Activated CD8-positive, alpha-beta memory T cell treated with anti-CD3 and anti-CD28 coated beads, Interleukin-2, amount 50 U/mL, for 24 hours (primary cell): ENCODE data around the gene POLN.

Source experiments
- DNase-seq: peaks from one replicate; pipeline ENCODE4 v3.0.0-alpha.2; 2020; ENCODE audit errors: extremely low read depth

POLN gene

GRCh38 chr4:2059726-2060602 lies 182.0 kb downstream of the POLN start:
- DNase-seq: no peak

- no peak for DNase-seq
Observed at GRCh38 chr4:2059046-2059725, 182.7 kb downstream of the POLN start, which contains the start of gene NAT8L. Gene NAT8L (plus strand): TSS chr4:2059327. CDS start chr4:2059512, 185 bp downstream.

GRCh38 chr4:2058264-2059045 lies 183.5 kb downstream of the POLN start:
- DNase-seq: no peak

- no peak for DNase-seq
Observed at GRCh38 chr4:2057382-2058065, 184.4 kb downstream of the POLN start.

DNA sequence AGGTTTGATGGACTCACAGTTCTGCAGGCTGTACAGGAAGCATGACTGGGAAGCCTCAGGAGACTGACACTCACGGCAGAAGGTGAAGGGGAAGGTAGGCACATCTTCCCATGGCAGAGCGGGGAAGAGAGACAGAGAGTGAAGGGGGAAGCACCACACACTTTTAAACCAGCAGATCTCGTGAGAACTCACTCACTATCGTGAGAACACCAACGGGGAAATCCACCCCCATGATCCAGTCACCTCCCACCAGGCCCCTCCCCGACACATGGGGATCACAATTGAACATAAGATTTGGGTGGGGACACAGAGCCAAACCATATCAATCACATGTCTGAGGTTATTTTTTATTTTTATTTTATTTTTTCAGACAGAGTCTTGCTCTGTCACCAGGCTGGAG lies 187.7 kb downstream of the POLN start:
- DNase-seq: no peak

GRCh38 chr4:2051086-2051485 lies 190.8 kb downstream of the POLN start:
- no peak for DNase-seq

DNA sequence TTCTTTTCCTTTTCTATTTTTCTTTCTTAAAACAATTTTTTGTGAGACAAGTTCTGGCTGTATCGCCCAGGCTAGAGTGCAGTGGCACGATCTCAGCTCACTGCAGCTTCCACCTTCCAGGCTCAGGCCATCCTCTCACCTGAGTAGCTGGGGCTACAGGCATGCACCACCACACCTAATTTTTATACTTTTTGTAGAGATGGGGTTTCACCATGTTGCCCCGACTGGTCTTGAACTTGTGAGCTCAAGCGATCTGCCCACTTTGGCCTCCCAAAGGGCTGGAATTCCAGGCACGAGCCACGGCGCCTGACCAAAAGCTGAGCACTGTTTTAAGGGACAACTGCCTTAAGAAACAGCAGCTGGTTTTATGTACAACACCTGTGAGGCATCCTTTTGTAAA lies 192.1 kb downstream of the POLN start:
- DNase-seq: no peak

DNA sequence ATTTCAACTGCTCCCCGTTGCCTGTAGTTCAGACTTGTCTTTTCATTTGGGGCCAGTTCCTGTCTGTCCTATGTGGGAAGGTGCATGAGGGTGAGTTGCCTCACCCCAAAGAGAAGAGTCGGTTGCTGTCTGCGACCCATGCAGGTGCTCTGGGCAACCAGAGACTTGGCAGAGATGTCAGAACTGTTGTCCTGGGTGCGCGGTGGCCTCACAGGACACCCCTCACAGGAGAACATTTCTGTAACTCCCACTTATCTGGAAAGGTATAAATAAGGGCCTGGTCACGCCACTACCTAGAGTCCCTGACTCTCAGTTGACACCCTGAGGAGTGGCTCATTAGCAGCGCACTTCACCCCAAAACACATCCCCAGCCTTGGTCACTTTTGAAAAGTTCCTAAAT lies 192.5 kb downstream of the POLN start:
- DNase-seq: no peak

- DNase-seq: no peak
Observed at GRCh38 chr4:2048831-2049230, 193.1 kb downstream of the POLN start.

DNA sequence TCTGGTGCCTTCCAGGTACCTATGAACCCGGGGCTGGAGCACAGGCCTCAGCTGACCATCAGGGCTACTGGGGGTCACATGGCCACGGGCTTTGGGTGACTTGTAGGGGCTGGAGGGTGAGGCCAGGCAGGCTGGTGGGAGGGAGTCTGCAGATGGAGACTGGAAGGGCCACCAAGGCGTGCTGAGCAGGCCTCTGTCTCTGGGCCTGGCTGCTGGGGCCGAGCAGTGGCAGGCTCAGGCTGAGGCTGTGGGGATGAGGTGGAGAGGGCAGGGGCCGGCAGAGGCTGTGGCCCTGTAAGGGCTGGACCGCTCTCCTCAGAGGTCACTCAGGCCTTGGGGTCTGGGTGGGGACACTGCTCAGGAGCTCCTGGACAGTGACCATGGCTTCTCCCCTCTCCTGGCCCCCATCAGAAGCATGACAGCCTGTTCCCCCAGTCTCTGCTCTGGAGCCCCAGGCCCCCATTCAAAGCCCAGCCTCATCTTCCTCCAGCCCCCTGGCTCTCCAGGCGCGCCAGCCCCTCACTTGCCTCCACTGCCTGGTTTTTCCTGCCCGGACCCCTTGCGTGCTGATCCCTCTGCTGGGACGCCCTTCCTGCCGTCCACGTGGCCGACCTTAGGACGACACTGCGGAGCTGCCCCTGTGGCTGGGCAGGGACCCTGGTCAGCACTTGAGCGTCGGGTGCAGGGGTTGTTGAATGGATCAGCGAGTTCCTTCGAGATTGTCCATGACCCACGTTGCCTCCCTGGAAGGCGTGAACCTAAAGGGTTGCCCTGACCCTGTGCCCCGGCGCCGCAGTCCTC lies 193.9 kb downstream of the POLN start:
- no peak for DNase-seq

DNA sequence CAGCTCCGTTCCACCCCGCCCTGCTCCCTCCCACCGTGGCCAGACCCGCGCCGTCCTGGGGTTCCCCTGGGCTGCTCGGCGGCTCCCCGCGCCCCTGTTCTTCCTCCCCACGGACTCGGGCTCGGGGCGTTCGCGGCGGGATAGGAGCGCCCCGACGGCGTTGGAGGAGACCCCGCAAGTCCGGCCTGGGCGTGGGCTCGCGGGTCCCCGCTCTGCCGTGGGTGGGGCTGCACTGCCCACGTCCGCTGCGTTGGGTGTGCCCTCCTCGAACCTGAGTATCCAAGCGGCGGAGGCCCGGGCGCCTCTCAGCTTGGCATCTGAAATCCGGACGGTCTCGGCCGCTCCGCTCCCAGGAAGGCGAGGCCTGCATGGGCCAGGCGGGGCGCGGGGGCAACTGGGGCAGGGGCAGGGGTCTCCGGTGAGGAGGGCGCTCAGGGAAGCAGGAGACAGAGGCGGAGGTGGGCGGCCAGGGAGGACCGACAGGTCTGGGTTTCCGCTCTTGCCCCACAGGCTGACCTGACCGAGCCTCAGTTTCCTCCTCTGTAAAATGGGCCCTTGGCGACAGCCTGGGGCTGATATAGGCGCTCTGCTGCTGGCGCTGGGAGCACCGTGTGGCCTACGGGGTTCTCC lies 194.8 kb downstream of the POLN start:
- no peak for DNase-seq

DNA sequence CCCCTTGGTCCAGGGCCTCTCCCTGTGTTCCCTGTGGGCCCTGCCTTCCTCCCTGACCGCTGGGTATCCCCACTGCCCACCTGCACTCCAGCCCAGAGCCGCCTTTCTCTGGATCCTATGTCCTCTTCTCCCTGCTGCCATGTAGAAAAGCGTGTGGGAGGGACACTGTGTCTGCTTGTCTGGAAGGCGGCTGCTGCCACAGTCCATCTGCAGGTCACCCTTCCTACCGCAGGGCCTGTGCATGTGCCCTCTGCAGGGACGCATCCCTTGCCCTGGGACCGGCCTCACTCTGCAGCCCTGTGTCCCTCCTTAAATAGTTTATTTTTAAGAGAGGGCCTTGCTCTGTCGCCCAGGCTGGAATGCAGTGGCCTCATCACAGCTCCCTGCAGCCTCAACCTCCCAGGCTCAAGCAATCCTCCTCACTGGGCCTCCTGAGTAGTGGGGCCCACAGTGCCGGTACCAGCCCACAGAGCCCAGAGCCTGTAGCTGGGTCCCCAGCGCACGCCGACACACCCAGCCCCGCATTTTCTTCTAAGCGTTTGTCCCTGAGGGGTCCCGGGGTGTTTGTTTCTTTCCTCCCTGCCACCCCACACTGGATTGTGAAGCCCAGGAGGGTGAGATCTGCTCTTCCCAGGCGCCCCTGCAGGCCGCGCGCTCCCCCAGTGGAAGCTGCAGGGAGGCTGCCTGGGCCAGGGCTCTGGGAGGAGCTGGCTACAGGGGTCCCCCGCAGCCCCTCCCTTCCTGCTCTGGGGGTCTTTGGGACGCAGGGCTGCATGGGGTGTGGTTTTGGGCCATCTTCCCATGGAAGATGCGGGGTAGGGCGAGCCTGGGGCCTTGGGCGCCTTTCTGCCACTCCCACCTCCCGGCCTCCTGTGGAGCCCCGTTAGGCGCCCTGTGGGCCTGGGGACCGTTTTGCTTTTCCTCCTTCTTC lies 195.6 kb downstream of the POLN start:
- DNase-seq: no peak

DNA sequence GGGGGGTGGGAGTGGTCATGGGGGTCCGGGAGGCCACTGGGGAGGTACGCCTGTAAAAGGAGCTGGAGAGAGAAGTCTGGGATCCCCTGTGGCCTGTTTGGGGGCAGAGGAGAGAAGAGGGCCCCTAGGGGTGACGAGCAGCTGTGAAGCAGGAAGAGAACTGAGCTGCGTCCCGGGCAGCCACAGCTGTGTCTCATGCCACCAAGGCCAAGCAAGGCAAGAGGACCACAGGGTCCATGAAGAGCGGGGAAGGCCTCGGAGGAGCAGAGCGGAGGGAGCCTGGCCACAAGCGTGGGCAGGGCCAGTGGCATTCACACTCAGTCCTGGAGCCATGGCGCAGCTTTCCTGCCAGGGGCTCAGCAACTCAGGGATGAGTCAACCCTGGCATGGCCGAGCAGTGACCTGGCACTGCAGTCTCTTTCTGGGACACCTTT lies 196.4 kb downstream of the POLN start:
- DNase-seq: no peak

DNA sequence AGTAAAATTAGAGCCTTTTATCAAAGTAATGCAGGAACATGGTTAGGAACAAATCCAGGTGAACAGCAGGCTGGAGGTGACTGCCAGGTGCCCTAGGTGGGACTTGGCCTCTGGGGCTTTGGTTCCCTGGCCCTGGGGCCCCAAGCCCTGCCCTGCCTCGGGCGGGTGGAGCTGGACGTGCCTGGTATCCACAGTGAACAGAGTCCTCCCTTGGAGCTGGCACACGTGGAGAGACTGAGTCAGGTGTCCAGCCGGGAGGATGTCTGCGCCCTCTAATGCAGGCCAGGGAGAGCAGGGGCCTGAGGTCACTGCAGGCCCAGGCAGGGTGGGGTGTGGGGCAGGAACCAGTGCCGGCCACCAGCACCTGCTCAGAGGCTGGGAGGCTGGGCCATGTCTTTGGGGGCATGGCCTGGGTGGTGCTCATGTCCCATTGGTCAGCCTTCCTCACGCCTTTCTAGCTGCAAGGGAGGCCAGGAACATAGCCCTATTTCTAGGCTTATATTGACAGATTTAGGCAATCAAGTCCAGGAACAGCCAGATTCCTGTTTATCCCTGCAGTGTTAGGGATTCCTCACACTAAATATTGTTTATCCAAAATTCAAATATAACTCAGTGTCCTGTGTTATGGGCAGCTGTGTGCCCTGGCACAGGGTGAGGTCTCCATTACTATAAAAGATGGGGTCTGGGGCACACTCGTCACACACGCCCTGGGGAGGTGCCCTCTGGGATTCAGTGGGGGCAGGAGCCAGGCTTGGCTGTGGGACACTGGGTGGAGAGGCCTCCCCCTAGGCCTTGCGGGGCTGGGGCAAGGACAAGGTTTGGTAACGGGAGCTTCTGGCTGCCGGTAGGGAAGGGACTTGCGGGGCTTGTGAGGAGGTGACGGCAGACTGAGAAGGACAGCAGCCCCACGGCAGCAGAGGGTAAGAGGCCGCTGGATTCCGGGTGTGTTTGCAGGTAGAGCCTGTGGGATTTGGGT lies 197.1 kb downstream of the POLN start:
- no peak for DNase-seq

DNA sequence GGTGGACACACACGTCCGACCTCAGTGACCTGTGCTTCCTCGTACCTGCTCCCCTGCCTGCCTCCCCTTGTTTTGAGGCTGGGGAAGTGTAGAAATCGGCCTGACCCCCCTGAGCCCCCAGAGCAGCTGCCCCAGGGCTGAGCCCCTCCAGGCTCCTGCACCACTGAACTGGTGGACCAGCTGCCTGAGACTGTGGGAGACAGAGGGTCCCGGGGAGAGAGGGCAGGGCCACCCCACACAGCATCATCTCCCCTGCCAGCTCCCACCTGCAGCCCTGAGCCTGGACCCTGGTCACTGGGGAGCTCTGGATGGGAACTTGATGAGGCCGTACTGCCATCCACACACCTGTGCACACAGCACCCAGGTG lies 197.8 kb downstream of the POLN start:
- DNase-seq: no peak

GRCh38 chr4:2043396-2044118 lies 198.4 kb downstream of the POLN start:
- DNase-seq: no peak

GRCh38 chr4:2042947-2043395 lies 198.9 kb downstream of the POLN start:
- no peak for DNase-seq
